ENCODE data around the gene SDHC.
"Not testable (repeated sequence)": the region's sequence is repeated elsewhere in the genome, so short reads cannot be mapped to it uniquely, and the experiment has no call there.

SDHC gene

GRCh38 chr1:161311595-161312181 is 2.5 kb upstream of the SDHC start:
- DNase-seq = no peak

GRCh38 chr1:161313554-161314200 is 504 bp upstream of the SDHC start:
- DNase-seq = no peak

- DNase-seq = not testable (repeated sequence)
Measured at GRCh38 chr1:161315841-161316674, 1.9 kb downstream of the SDHC start.

GRCh38 chr1:161324020-161324419 is 9.8 kb downstream of the SDHC start:
- no peak for DNase-seq

GRCh38 chr1:161330346-161330745 is 16.2 kb downstream of the SDHC start:
- DNase-seq = no peak

GRCh38 chr1:161333166-161333565 is 19.0 kb downstream of the SDHC start:
- no peak for DNase-seq

GRCh38 chr1:161335796-161336195 is 21.6 kb downstream of the SDHC start:
- no peak for DNase-seq

GRCh38 chr1:161342177-161342576 is 28.0 kb downstream of the SDHC start:
- no peak for DNase-seq

- DNase-seq = no peak
Measured at GRCh38 chr1:161342821-161343220, 28.6 kb downstream of the SDHC start.

- no peak for DNase-seq
Measured at GRCh38 chr1:161350671-161351070, 36.5 kb downstream of the SDHC start.

- DNase-seq = no peak
Measured at GRCh38 chr1:161351482-161351881, 37.3 kb downstream of the SDHC start.

- DNase-seq = no peak
Measured at GRCh38 chr1:161357073-161357472, 42.9 kb downstream of the SDHC start.

GRCh38 chr1:161359291-161359690 is 45.1 kb downstream of the SDHC start:
- no peak for DNase-seq

GRCh38 chr1:161364332-161364731 is 50.2 kb downstream of the SDHC start:
- no peak for DNase-seq

- DNase-seq = no peak
Measured at GRCh38 chr1:161365207-161365606, 51.0 kb downstream of the SDHC start.

GRCh38 chr1:161367684-161368400 is 53.7 kb downstream of the SDHC start, which contains the start of gene CFAP126:
Gene CFAP126, minus strand, starts transcription at chr1:161367876. Its CDS starts 8 bp downstream, at chr1:161367868.
- no peak for DNase-seq

- DNase-seq = no peak
Measured at GRCh38 chr1:161373442-161373841, 59.3 kb downstream of the SDHC start.

GRCh38 chr1:161374373-161374772 is 60.2 kb downstream of the SDHC start:
- DNase-seq = no peak

GRCh38 chr1:161378014-161378413 is 63.8 kb downstream of the SDHC start:
- no peak for DNase-seq

GRCh38 chr1:161379071-161379470 is 64.9 kb downstream of the SDHC start:
- DNase-seq = no peak

GRCh38 chr1:161381707-161382106 is 67.5 kb downstream of the SDHC start:
- DNase-seq = no peak

GRCh38 chr1:161382214-161383019 is 68.2 kb downstream of the SDHC start:
- no peak for DNase-seq

All from activated CD8-positive, alpha-beta memory T cell treated with anti-CD3 and anti-CD28 coated beads for 24 hours (primary cell).